ENCODE data around the gene DRD4. TPM values are rescaled to one million over a fixed set of nuclear protein-coding genes. Genes with fewer than 3 reads are reported as not detected.

Gene DRD4
- total and polyA plus RNA-seq, 3 experiments from 2014 or later = 0.22 to 0.31 TPM; not detected in 1

GRCh38 chr11:637593-638521, 788 bp downstream of the DRD4 start:
- H3K4me3 ChIP-seq (ENCODE audit: low read length) = no peak overlapping the region
- no peak overlapping the region for H3K27ac Mint-ChIP-seq
- H3K27me3 ChIP-seq (ENCODE audit: insufficient read depth, low read length, poor library complexity, severe bottlenecking) = peaks cover 15% of the 10 kb centered on the region
- no peaks in the 10 kb centered on the region for H3K4me1 ChIP-seq (ENCODE audit: insufficient read depth, low read length)
- CTCF ChIA-PET = interaction anchor here (0.9 kb wide), 1 partner anchor 85 kb away, joined by 3 read pairs; no protein-coding TSS in a partner anchor
- POLR2A ChIA-PET = interaction anchor here (0.7 to 1.4 kb wide), 2 partner anchors 57 to 85 kb away, joined by 3 read pairs; partner anchors contain the start of gene DEAF1
- no peaks in the 10 kb centered on the region for H3K9me3 Mint-ChIP-seq
- H3K36me3 ChIP-seq (ENCODE audit: insufficient read depth, low read length) = no peaks in the 10 kb centered on the region
- peaks cover 23 to 30% of the 10 kb centered on the region in 2 donors for H3K27me3 Mint-ChIP-seq
- H3K4me3 Mint-ChIP-seq = peak overlapping the region in 3 of 7 donors; percentile 43 to 84 (median 44)
- DNase-seq = no peak
- H3K4me1 Mint-ChIP-seq = peaks cover 4 to 22% (median 6%) of the 10 kb centered on the region in 3 donors
- H3K36me3 Mint-ChIP-seq = peaks cover 0 to 2% (median 0%) of the 10 kb centered on the region in 3 donors
- no peak overlapping the region for H3K27ac ChIP-seq (ENCODE audit: low read depth, low read length)
- no peaks in the 10 kb centered on the region for H3K9me3 ChIP-seq (ENCODE audit: low read length)

- no peaks in the 10 kb centered on the region for H3K4me1 ChIP-seq (ENCODE audit: insufficient read depth, low read length)
- no peaks in the 10 kb centered on the region for H3K9me3 Mint-ChIP-seq
- no peaks in the 10 kb centered on the region for H3K9me3 ChIP-seq (ENCODE audit: low read length)
- peak overlapping the region in 2 of 7 donors; percentile 9 to 24 for H3K4me3 Mint-ChIP-seq
- no peaks in the 10 kb centered on the region for H3K36me3 ChIP-seq (ENCODE audit: insufficient read depth, low read length)
- ChIA-PET CTCF (interaction anchor here (0.9 kb wide), 1 partner anchor 84 kb away, joined by 3 read pairs; no protein-coding TSS in a partner anchor), POLR2A (interaction anchor here (0.7 to 1.4 kb wide), 2 partner anchors 56 to 84 kb away, joined by 3 read pairs; partner anchors contain the start of gene DEAF1)
- no peak overlapping the region for H3K27ac Mint-ChIP-seq
- peaks cover 4 to 22% (median 6%) of the 10 kb centered on the region in 3 donors for H3K4me1 Mint-ChIP-seq
- peaks cover 23 to 30% of the 10 kb centered on the region in 2 donors for H3K27me3 Mint-ChIP-seq
- H3K36me3 Mint-ChIP-seq = peaks cover 0 to 5% (median 0%) of the 10 kb centered on the region in 3 donors
- no peak overlapping the region for H3K27ac ChIP-seq (ENCODE audit: low read depth, low read length)
- H3K27me3 ChIP-seq (ENCODE audit: insufficient read depth, low read length, poor library complexity, severe bottlenecking) = peaks cover 15% of the 10 kb centered on the region
- DNase-seq = no peak
- no peak overlapping the region for H3K4me3 ChIP-seq (ENCODE audit: low read length)
Observed at GRCh38 chr11:638631-639331, 1.7 kb downstream of the DRD4 start.

DNA sequence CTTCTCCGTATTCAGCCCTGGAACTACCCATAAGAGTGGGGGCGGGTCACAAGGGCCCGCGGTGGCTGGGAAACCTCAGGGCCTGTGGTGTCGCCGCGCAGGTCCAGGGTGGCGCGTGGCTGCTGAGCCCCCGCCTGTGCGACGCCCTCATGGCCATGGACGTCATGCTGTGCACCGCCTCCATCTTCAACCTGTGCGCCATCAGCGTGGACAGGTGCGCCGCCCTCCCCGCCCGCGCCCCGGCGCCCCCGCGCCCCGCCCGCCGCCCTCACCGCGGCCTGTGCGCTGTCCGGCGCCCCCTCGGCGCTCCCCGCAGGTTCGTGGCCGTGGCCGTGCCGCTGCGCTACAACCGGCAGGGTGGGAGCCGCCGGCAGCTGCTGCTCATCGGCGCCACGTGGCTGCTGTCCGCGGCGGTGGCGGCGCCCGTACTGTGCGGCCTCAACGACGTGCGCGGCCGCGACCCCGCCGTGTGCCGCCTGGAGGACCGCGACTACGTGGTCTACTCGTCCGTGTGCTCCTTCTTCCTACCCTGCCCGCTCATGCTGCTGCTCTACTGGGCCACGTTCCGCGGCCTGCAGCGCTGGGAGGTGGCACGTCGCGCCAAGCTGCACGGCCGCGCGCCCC, 2.4 kb downstream of the DRD4 start:
- POLR2A ChIA-PET = no interaction called here

DNA sequence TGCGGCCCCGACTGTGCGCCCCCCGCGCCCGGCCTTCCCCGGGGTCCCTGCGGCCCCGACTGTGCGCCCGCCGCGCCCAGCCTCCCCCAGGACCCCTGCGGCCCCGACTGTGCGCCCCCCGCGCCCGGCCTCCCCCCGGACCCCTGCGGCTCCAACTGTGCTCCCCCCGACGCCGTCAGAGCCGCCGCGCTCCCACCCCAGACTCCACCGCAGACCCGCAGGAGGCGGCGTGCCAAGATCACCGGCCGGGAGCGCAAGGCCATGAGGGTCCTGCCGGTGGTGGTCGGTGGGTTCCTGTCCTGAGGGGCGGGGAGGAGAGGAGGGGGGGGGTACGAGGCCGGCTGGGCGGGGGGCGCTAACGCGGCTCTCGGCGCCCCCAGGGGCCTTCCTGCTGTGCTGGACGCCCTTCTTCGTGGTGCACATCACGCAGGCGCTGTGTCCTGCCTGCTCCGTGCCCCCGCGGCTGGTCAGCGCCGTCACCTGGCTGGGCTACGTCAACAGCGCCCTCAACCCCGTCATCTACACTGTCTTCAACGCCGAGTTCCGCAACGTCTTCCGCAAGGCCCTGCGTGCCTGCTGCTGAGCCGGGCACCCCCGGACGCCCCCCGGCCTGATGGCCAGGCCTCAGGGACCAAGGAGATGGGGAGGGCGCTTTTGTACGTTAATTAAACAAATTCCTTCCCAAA, 3.1 kb downstream of the DRD4 start:
- Mint-ChIP-seq H3K9me3 (no peaks in the 10 kb centered on the region), H3K27me3 (peaks cover 21 to 28% of the 10 kb centered on the region in 2 donors), H3K36me3 (peaks cover 0 to 9% (median 0%) of the 10 kb centered on the region in 3 donors), H3K4me3 (peak overlapping the region in 2 of 7 donors; percentile 52 to 56), H3K4me1 (peaks cover 4 to 22% (median 6%) of the 10 kb centered on the region in 3 donors), H3K27ac (no peak overlapping the region)
- Histone ChIP-seq H3K27me3 (ENCODE audit: insufficient read depth, low read length, poor library complexity, severe bottlenecking) (peaks cover 15% of the 10 kb centered on the region), H3K4me1 (ENCODE audit: insufficient read depth, low read length) (no peaks in the 10 kb centered on the region), H3K4me3 (ENCODE audit: low read length) (no peak overlapping the region), H3K27ac (ENCODE audit: low read depth, low read length) (no peak overlapping the region), H3K9me3 (ENCODE audit: low read length) (no peaks in the 10 kb centered on the region), H3K36me3 (ENCODE audit: insufficient read depth, low read length) (no peaks in the 10 kb centered on the region)
- POLR2A ChIA-PET = no interaction called here
- CTCF ChIA-PET = no interaction called here
- no peak for DNase-seq

More for the DNA sequence above, 2.4 kb downstream of the DRD4 start:
- peaks cover 15% of the 10 kb centered on the region for H3K27me3 ChIP-seq (ENCODE audit: insufficient read depth, low read length, poor library complexity, severe bottlenecking)
- H3K27me3 Mint-ChIP-seq = peaks cover 23 to 30% of the 10 kb centered on the region in 2 donors
- peaks cover 0 to 9% (median 0%) of the 10 kb centered on the region in 3 donors for H3K36me3 Mint-ChIP-seq
- no peak overlapping the region for H3K27ac ChIP-seq (ENCODE audit: low read depth, low read length)
- H3K4me3 ChIP-seq (ENCODE audit: low read length) = no peak overlapping the region
- DNase-seq = no peak
- H3K4me1 ChIP-seq (ENCODE audit: insufficient read depth, low read length) = no peaks in the 10 kb centered on the region
- CTCF ChIA-PET = no interaction called here
- H3K9me3 Mint-ChIP-seq = no peaks in the 10 kb centered on the region
- H3K36me3 ChIP-seq (ENCODE audit: insufficient read depth, low read length) = no peaks in the 10 kb centered on the region
- H3K4me1 Mint-ChIP-seq = peaks cover 4 to 22% (median 6%) of the 10 kb centered on the region in 3 donors
- H3K27ac Mint-ChIP-seq = no peak overlapping the region
- no peak overlapping the region for H3K4me3 Mint-ChIP-seq
- H3K9me3 ChIP-seq (ENCODE audit: low read length) = no peaks in the 10 kb centered on the region

DNA sequence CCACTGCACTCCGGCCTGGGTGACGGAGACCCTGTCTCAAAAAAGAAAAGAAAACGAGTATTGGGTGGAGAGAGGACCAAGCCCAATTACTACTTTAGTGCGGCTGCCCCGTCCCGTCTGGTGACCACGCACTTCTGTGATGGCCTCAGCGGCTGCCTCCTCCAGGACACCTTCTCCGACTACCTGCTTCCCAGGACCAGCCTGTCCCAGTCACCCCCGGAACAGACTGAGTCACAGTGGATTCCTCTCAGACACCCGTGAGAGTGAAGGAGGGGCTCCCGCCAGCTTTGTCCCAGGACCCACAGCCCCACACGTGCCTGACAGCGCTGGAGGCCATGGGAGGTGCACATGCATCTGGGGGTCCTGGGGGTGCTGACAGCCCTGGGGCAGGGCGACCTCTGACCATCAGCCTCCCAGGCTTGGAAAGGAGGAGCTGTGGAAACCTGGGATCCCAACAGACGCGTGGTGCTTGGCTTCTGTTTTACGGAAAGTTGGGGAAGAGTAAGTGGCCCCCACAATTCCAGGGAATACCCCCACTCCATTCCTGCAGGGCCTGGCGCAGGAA, 4.8 kb downstream of the DRD4 start:
- no peak overlapping the region for H3K27ac ChIP-seq (ENCODE audit: low read depth, low read length)
- H3K4me1 Mint-ChIP-seq = peaks cover 4 to 19% (median 5%) of the 10 kb centered on the region in 3 donors
- POLR2A ChIA-PET = no interaction called here
- no peak overlapping the region for H3K27ac Mint-ChIP-seq
- CTCF ChIA-PET = no interaction called here
- H3K4me3 Mint-ChIP-seq = peak overlapping the region in 1 of 7 donors; percentile 27
- H3K9me3 ChIP-seq (ENCODE audit: low read length) = no peaks in the 10 kb centered on the region
- no peaks in the 10 kb centered on the region for H3K36me3 ChIP-seq (ENCODE audit: insufficient read depth, low read length)
- H3K27me3 Mint-ChIP-seq = peaks cover 16 to 18% of the 10 kb centered on the region in 2 donors
- peaks cover 15% of the 10 kb centered on the region for H3K27me3 ChIP-seq (ENCODE audit: insufficient read depth, low read length, poor library complexity, severe bottlenecking)
- DNase-seq = no peak
- H3K9me3 Mint-ChIP-seq = no peaks in the 10 kb centered on the region
- no peak overlapping the region for H3K4me3 ChIP-seq (ENCODE audit: low read length)
- H3K36me3 Mint-ChIP-seq = peaks cover 0 to 12% (median 0%) of the 10 kb centered on the region in 3 donors
- H3K4me1 ChIP-seq (ENCODE audit: insufficient read depth, low read length) = no peaks in the 10 kb centered on the region

- H3K4me1 ChIP-seq (ENCODE audit: insufficient read depth, low read length) = no peaks in the 10 kb centered on the region
- H3K4me1 Mint-ChIP-seq = peaks cover 0 to 12% (median 2%) of the 10 kb centered on the region in 3 donors
- H3K36me3 Mint-ChIP-seq = peaks cover 0 to 16% (median 0%) of the 10 kb centered on the region in 3 donors
- ChIA-PET POLR2A (no interaction called here), CTCF (no interaction called here)
- H3K9me3 ChIP-seq (ENCODE audit: low read length) = no peaks in the 10 kb centered on the region
- H3K4me3 ChIP-seq (ENCODE audit: low read length) = no peak overlapping the region
- H3K9me3 Mint-ChIP-seq = no peaks in the 10 kb centered on the region
- H3K27ac Mint-ChIP-seq = peak overlapping the region in 1 of 8 donors; percentile 10
- no peak for DNase-seq
- H3K27me3 Mint-ChIP-seq = peaks cover 9 to 11% of the 10 kb centered on the region in 2 donors
- no peaks in the 10 kb centered on the region for H3K36me3 ChIP-seq (ENCODE audit: insufficient read depth, low read length)
- no peak overlapping the region for H3K27ac ChIP-seq (ENCODE audit: low read depth, low read length)
- no peak overlapping the region for H3K4me3 Mint-ChIP-seq
- H3K27me3 ChIP-seq (ENCODE audit: insufficient read depth, low read length, poor library complexity, severe bottlenecking) = peaks cover 5% of the 10 kb centered on the region
Observed at GRCh38 chr11:643366-643765, 6.3 kb downstream of the DRD4 start.
